HG02571 (cell line): ENCODE measurements around the gene TENM3.

Experiments
- ATAC-seq: cut with Tn5 transposase; IDR thresholded peaks from one replicate; pipeline ENCODE4 v1.9.1; 2021; ENCODE audit warnings: mild to moderate bottlenecking, moderate library complexity; ENCODE audit not compliant: unreplicated experiment

TENM3 gene

GRCh38 chr4:182495645-182496385 lies 252.6 kb downstream of the TENM3 start:
- ATAC-seq: no peak

- no peak for ATAC-seq
Observed at GRCh38 chr4:182496408-182496807, 253.2 kb downstream of the TENM3 start.

DNA sequence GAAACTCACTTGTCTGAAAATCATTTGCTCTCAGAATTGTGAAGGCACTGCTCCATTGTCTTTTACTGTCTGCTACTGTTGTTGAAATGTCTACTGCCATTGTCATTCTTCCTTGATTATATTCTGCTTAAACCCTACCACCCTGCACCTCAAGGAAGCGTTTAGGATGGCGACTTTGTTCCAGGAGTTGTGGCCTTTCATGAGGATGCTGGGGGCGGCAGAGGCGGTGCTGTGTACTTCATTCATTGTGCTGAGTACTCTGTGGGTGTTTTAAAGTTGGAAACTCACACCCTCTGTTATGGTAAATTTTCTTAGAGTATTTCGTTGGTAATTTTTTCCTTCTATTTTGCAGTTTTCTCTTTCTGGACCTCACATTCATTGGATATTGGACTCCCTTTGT lies 258.9 kb downstream of the TENM3 start:
- no peak for ATAC-seq

DNA sequence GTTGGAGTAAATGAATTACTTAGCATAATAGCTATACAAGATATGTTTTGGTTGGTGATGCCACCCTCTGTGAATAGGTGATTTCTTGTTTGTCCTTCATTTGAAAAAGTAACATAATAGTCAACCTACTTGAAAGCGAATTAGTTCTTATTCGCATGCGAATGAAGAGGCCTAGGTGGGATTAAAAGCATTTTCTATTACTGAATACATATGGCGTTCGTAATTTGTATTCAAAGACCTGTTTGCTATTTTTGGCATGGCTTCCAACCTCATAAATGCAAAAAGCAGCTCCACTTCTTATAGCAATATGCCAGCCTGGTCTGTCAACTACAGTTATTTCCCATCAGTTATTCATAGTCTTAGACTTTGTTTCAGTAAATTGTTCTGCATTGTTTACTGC lies 261.3 kb downstream of the TENM3 start:
- no peak for ATAC-seq

- ATAC-seq: no peak
Observed at GRCh38 chr4:182507805-182508204, 264.6 kb downstream of the TENM3 start.

DNA sequence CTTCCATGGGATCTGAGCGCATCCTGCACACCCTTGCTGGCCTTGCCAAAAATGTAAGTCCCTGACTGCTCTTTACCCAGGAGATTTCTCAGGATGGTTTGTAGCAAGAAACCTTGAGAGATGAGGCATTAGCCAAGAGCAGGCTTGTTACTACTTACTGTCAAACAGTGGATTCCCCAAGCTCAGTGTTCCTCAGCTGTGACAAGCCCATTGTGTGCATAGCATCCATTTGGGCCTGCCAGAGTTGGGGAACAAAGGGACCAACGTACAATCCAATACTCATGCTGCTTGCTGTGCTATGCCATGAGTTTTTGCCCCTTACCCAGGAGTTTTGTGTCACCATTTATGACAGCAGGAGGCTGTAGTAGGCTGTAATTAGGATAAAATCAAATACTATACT lies 267.6 kb downstream of the TENM3 start:
- no peak for ATAC-seq

DNA sequence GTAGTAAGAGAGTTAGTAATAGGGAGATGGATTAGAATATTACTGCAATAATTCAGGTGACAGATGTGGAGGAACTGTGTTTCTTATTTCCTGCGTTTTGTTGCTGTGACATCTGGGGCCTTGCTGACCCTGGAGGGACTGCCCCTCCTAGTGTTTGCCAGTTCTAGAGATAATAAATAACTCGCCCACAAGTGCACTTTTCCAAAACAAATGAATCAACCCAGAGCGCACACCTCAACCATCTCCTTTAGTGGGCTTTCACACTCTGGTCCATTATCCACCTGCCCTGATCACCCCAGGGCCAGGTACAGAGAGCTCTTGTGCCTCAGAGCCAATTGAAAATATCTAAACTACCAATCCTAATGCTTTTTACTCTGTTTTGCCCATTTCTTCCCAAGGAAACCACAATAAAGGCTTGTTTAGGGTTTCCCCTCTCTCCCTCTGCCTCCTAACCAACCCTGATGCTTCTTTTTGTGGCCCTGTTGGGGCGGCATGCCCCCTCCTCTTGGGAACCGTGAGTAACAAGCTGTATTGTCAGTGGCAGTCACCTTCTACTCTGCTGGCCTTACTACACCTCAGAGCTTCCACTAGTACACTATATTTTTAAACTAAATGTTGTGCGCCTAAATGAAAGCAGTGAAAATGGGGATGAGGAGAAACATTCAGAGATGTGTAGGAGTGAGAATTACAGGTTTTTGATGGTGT lies 270.5 kb downstream of the TENM3 start:
- peak; percentile 81 for ATAC-seq

DNA sequence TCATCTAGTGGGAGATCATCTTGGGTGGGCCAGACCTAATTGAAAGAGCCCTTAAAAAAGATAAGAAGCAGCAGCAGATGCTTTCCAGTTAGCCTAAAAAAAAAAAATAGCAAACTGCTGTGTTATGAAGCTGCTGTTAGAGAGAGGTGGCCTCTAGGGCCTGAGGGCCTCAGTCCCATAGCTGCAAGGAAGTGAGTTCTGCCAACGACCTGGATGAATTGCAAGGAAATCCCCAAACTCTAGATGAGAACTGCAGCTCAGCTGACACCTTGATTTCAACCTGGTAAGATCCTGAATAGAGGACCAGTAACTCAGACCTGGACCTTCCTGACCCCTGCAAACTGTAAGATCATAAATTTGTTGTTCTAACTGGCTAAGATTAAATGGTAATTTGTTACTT lies 275.2 kb downstream of the TENM3 start:
- no peak for ATAC-seq

GRCh38 chr4:182519528-182519927 lies 276.3 kb downstream of the TENM3 start:
- ATAC-seq: no peak

- ATAC-seq: no peak
Observed at GRCh38 chr4:182521011-182521410, 277.8 kb downstream of the TENM3 start.

- no peak for ATAC-seq
Observed at GRCh38 chr4:182528819-182529218, 285.6 kb downstream of the TENM3 start.

GRCh38 chr4:182530451-182530850 lies 287.2 kb downstream of the TENM3 start:
- ATAC-seq: no peak

DNA sequence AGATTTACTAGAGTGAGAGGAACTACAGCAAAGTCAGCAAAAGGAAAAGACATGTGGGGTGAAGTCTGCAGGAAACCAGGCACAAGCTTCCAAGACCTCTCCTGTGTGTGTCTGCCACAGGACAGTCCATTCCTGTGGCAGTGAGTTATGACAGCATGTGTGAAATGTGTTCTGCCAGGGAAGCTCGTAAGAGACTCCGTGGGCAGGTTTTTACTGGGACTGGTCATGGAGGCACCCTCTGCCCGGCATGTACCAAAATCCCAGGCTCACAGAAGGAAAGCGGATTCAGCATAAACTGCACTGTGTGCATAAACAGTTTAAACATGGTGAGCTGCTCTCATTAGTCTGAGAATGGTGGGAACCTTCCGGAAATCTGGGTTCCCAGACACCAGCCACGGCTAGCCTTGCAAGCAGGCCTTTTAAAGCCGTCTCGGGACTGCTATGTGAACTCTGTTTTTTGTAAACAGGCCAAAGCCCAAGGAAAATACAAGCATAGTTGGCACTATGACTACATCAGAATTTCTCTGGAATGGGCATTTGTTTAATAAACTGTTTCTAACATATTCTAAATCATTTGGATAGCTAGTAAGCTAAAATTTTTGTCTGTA lies 288.5 kb downstream of the TENM3 start:
- no peak for ATAC-seq

DNA sequence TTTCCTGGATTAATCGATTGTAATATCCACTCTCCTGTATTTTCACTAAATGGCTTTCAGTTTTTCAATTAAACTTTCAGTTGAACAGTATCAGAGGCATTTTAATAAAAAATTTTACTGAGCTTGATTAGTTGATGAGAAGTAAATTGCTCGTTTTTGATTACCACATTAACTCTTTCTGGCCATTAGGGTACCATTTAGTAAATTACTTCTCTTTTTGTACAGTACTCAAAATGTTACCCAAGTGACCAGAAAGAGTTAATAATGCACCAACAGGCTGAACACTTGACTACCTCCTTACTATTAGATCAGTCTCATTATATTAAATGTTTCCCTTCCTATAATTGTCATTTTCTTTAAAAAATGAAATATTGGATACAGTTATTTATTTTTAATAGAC lies 289.2 kb downstream of the TENM3 start:
- ATAC-seq: no peak

DNA sequence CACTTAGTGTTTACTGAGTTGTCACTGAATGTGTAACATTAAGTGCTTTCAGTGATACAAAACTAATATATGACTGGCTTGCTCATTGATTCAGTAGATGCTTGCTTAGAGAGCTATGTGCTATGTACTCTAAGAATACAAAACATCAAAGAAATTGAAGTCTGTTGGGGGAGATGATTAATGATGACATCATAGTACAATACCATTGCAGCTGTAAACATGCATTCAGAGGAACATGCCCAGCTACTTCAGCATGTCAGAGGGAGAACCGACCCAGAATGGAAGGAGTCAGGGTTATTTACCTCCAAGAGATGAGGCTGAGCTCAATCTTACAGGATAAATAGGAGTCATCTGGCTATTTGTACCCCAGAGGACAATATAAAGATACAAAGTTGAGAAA lies 290.8 kb downstream of the TENM3 start:
- ATAC-seq: no peak

- ATAC-seq: no peak
Observed at GRCh38 chr4:182536221-182536811, 293.1 kb downstream of the TENM3 start.

- no peak for ATAC-seq
Observed at GRCh38 chr4:182537031-182537795, 294.0 kb downstream of the TENM3 start.

DNA sequence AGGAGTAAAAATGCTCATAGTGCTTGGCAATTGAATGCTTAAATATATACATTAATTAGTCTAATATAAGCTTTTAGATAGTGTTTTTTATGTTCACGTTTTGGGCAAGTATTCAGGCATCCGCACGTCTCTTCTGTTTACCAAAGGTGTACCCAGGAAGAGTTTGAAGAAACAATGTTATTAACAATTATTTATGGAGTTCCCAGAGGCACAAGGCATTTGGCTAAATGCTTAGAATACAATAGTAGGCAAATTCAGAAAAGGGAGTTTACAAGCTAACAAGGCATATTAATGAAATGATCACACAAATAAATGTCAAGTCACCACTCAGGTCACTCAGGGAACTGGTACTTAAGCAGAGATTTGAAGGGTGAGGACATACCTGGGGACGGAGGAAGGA lies 294.8 kb downstream of the TENM3 start:
- no peak for ATAC-seq

DNA sequence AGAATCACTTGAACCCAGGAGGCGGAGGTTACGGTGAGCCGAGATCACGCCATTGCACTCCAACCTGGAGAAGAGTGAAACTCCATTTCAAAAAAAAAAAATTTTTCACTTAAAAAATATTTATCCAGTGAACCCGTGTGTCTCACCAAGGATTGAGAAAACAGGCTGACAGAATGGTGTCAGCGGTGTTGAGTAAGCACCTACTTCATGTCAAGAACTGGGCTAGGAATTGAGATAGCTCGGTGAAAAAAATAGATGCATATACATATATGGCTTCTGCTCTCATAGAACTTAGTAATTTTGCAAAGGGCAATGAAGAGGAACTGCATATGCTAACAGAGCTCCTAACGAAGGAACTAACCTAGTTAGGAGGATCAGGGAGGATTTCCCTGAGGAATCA lies 297.3 kb downstream of the TENM3 start:
- no peak for ATAC-seq

- peak; percentile 100 for ATAC-seq
Observed at GRCh38 chr4:182547435-182547834, 304.2 kb downstream of the TENM3 start.

- ATAC-seq: no peak
Observed at GRCh38 chr4:182548156-182548555, 305.0 kb downstream of the TENM3 start.
